GM18951 (cell line): ENCODE data around the gene SPNS3.

Source experiments
- POLR2A ChIP-seq: IDR thresholded peaks from 4 replicates; pipeline ENCODE4 v1.6.1; 2011; ENCODE audit warnings: mild to moderate bottlenecking; ENCODE audit not compliant: insufficient read length, insufficient read depth; ENCODE audit errors: extremely low read depth
- in situ Hi-C: fragments of 300-500 bp; cut with MboI; formaldehyde crosslinking; loops from one replicate; pipeline ENCODE4 v1.12.0; 2022; ENCODE audit warnings: low sequenced_read_pairs, mixed read lengths, inconsistent platforms; ENCODE audit not compliant: unreplicated experiment

The SPNS3 gene

GRCh38 chr17:4442582-4442981 is 8.8 kb downstream of the SPNS3 start:
- no peak for TF ChIP-seq POLR2A
- in situ Hi-C loops = no loop called here

- in situ Hi-C loops = no loop called here
Measured at GRCh38 chr17:4443476-4443875, 9.7 kb downstream of the SPNS3 start.

GRCh38 chr17:4444782-4445473 is 11.2 kb downstream of the SPNS3 start:
- in situ Hi-C loops = no loop called here
- TF ChIP-seq POLR2A = no peak

More at GRCh38 chr17:4443476-4443875, 9.7 kb downstream of the SPNS3 start:
- TF ChIP-seq POLR2A = no peak

GRCh38 chr17:4445731-4446130 is 12.0 kb downstream of the SPNS3 start:
- TF ChIP-seq POLR2A = no peak
- in situ Hi-C loops = no loop called here

GRCh38 chr17:4446326-4447071 is 12.8 kb downstream of the SPNS3 start:
- no peak for TF ChIP-seq POLR2A
- in situ Hi-C loops = no loop called here

- in situ Hi-C loops = no loop called here
- no peak for TF ChIP-seq POLR2A
Measured at GRCh38 chr17:4448197-4448980, 14.6 kb downstream of the SPNS3 start.

GRCh38 chr17:4449736-4450135 is 16.0 kb downstream of the SPNS3 start:
- in situ Hi-C loops = no loop called here
- TF ChIP-seq POLR2A = no peak

GRCh38 chr17:4450710-4451316 is 17.1 kb downstream of the SPNS3 start:
- in situ Hi-C loops = no loop called here
- TF ChIP-seq POLR2A = no peak

- in situ Hi-C loops = no loop called here
- TF ChIP-seq POLR2A = no peak
Measured at GRCh38 chr17:4453812-4454591, 20.3 kb downstream of the SPNS3 start.

- in situ Hi-C loops = no loop called here
- TF ChIP-seq POLR2A = no peak
Measured at GRCh38 chr17:4460661-4461060, 26.9 kb downstream of the SPNS3 start.

- in situ Hi-C loops = no loop called here
- no peak for TF ChIP-seq POLR2A
Measured at GRCh38 chr17:4463818-4464476, 30.2 kb downstream of the SPNS3 start.

GRCh38 chr17:4465786-4466185 is 32.0 kb downstream of the SPNS3 start:
- in situ Hi-C loops = no loop called here
- no peak for TF ChIP-seq POLR2A
